Trophoblast cell (in vitro differentiated cells and primary cell): ENCODE measurements around the gene FBXW9.

ENCODE experiments used
- DNase-seq, 2 donors: peaks; one replicate each; pipeline ENCODE4 v3.0.0-alpha.2; 2016
- H2AFZ ChIP-seq: 2 replicates; pipeline ENCODE4 v1.6.1; 2013; ENCODE audit warnings: low read length, moderate library complexity, mild to moderate bottlenecking; ENCODE audit not compliant: insufficient read depth, poor library complexity
- H2AK5ac ChIP-seq: 2 replicates; pipeline ENCODE4 v1.6.1; 2013; ENCODE audit warnings: mild to moderate bottlenecking, low read length
- H2BK120ac ChIP-seq: 2 replicates; pipeline ENCODE4 v1.6.1; 2013; ENCODE audit warnings: low read length, mild to moderate bottlenecking, moderate library complexity; ENCODE audit not compliant: insufficient read depth, poor library complexity
- H2BK12ac ChIP-seq: 2 replicates; pipeline ENCODE4 v1.6.1; 2013; ENCODE audit warnings: mild to moderate bottlenecking, low read length, moderate library complexity
- H2BK5ac ChIP-seq: 2 replicates; pipeline ENCODE4 v1.6.1; 2013; ENCODE audit warnings: low read length, low read depth, moderate library complexity, mild to moderate bottlenecking; ENCODE audit not compliant: poor library complexity
- H3K14ac ChIP-seq: 2 replicates; pipeline ENCODE4 v1.6.1; 2013; ENCODE audit warnings: mild to moderate bottlenecking, low read length
- H3K18ac ChIP-seq: 2 replicates; pipeline ENCODE4 v1.6.1; 2013; ENCODE audit warnings: mild to moderate bottlenecking, low read length
- H3K23ac ChIP-seq: 2 replicates; pipeline ENCODE4 v1.6.1; 2013; ENCODE audit warnings: low read length
- H3K27ac ChIP-seq: 2 replicates; pipeline ENCODE4 v1.5.1; 2013; ENCODE audit warnings: low read depth, mild to moderate bottlenecking, inconsistent platforms, low read length, moderate library complexity
- H3K27me3 ChIP-seq: 2 replicates; pipeline ENCODE4 v1.6.1; 2013; ENCODE audit warnings: inconsistent platforms, mild to moderate bottlenecking, low read length, moderate library complexity; ENCODE audit not compliant: insufficient read depth
- H3K36me3 ChIP-seq, 2 experiments: 1 replicate in 1 of 2; 2 replicates in 1 of 2; pipeline ENCODE4 v1.6.1; 2013; ENCODE audit warnings: low read length in 2 of 2, mild to moderate bottlenecking in 2 of 2, moderate library complexity in 1 of 2; ENCODE audit not compliant: insufficient read depth in 2 of 2, control insufficient read depth in 1 of 2
- H3K4ac ChIP-seq: 2 replicates; pipeline ENCODE4 v1.6.1; 2013; ENCODE audit warnings: low read depth, mild to moderate bottlenecking, low read length, moderate library complexity
- H3K4me1 ChIP-seq, 2 experiments: 1 replicate in 1 of 2; 2 replicates in 1 of 2; pipeline ENCODE4 v1.6.1; 2013; ENCODE audit warnings: low read length in 2 of 2, mild to moderate bottlenecking in 2 of 2, moderate library complexity in 1 of 2; ENCODE audit not compliant: insufficient read depth in 2 of 2, control insufficient read depth in 1 of 2
- H3K4me2 ChIP-seq: 2 replicates; pipeline ENCODE4 v1.6.1; 2013; ENCODE audit warnings: inconsistent platforms, mild to moderate bottlenecking, low read length, moderate library complexity
- H3K4me3 ChIP-seq: 2 replicates; pipeline ENCODE4 v1.5.1; 2013; ENCODE audit warnings: mild to moderate bottlenecking, low read depth, low read length, inconsistent platforms
- H3K79me1 ChIP-seq: one replicate; pipeline ENCODE4 v1.6.1; 2013; ENCODE audit warnings: low read length
- H3K79me2 ChIP-seq: 2 replicates; pipeline ENCODE4 v1.6.1; 2013; ENCODE audit warnings: low read length, mild to moderate bottlenecking; ENCODE audit not compliant: control insufficient read depth, insufficient read depth, poor library complexity
- H3K9ac ChIP-seq: 2 replicates; pipeline ENCODE4 v1.6.1; 2013; ENCODE audit warnings: mild to moderate bottlenecking, low read length
- H3K9me3 ChIP-seq: 2 replicates; pipeline ENCODE4 v1.6.1; 2013; ENCODE audit warnings: low read depth, mild to moderate bottlenecking, control low read depth, inconsistent platforms, low read length; ENCODE audit not compliant: insufficient read depth
- H4K12ac ChIP-seq: 2 replicates; pipeline ENCODE4 v1.6.1; 2013; ENCODE audit warnings: low read depth, mild to moderate bottlenecking, low read length, moderate library complexity
- H4K8ac ChIP-seq: 2 replicates; pipeline ENCODE4 v1.6.1; 2013; ENCODE audit warnings: low read depth, mild to moderate bottlenecking, low read length, moderate library complexity
- H4K91ac ChIP-seq: one replicate; pipeline ENCODE4 v1.6.1; 2013; ENCODE audit warnings: low read depth, mild to moderate bottlenecking, low read length, moderate library complexity
- WGBS: extraction: QIAGEN DNeasy Blood & Tissue Kit; methylation state at CpG from one replicate; pipeline ENCODE4 v1.1.7; 2013; ENCODE audit warnings: missing lambda C conversion rate; ENCODE audit not compliant: insufficient read length, insufficient coverage; ENCODE audit errors: extremely low coverage; 5-methylcytosine and 5-hydroxymethylcytosine counted together

The FBXW9 gene

DNA sequence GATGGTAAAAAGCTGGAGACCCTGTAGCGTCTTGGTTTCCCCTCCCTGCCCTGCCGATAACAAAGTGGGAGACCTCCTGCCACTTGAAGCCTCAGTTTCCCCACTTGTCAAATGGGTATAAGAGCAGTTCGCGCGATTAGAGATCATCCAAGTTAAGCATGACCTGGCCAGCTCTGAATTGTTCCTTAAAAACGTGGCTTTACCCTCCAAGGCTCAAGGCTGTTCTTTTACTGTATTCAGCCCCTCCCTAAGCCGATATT lies 26.9 kb upstream of the FBXW9 start:
- H3K23ac ChIP-seq: no peak overlapping the region

GRCh38 chr19:12722566-12723380 lies 26.3 kb upstream of the FBXW9 start:
- Histone ChIP-seq H2BK5ac (peak overlapping the region; percentile 93), H3K14ac (peak overlapping the region; percentile 73), H3K9me3 (peaks cover under 1% of the 10 kb centered on the region), H3K4me3 (peak overlapping the region; percentile 83), H3K27me3 (no peaks in the 10 kb centered on the region), H3K23ac (no peak overlapping the region), H3K18ac (peak overlapping the region; percentile 70), H2AFZ (peak overlapping the region; percentile 32), H2BK120ac (peak overlapping the region; percentile 41), H3K4me1 (peaks cover 3 to 5% of the 10 kb centered on the region in 2 experiments), H2BK12ac (no peak overlapping the region), H4K91ac (peak overlapping the region; percentile 68), H2AK5ac (peak overlapping the region; percentile 72), H3K9ac (peak overlapping the region; percentile 81), H3K27ac (peak overlapping the region; percentile 96), H3K79me2 (peaks cover 23% of the 10 kb centered on the region), H3K79me1 (peaks cover 22% of the 10 kb centered on the region), H3K4me2 (peak overlapping the region; percentile 90), H4K12ac (peak overlapping the region; percentile 58), H4K8ac (peak overlapping the region; percentile 94), H3K4ac (peak overlapping the region; percentile 28), H3K36me3 (peaks cover 11 to 14% of the 10 kb centered on the region in 2 experiments)
- no CpG with 5 or more reads among the region's 32 CpGs for WGBS
- peak; percentile 98 to 100 for DNase-seq

More for the DNA sequence above, 26.9 kb upstream of the FBXW9 start:
- peak overlapping the region; percentile 68 for H4K91ac ChIP-seq
- H2AFZ ChIP-seq: peak overlapping the region; percentile 32
- H3K4me2 ChIP-seq: peak overlapping the region; percentile 90
- peak overlapping the region; percentile 94 for H4K8ac ChIP-seq
- H3K4ac ChIP-seq: no peak overlapping the region
- H3K4me3 ChIP-seq: peak overlapping the region; percentile 67
- DNase-seq: no peak
- peaks cover 3 to 5% of the 10 kb centered on the region in 2 experiments for H3K4me1 ChIP-seq
- H4K12ac ChIP-seq: peak overlapping the region; percentile 58
- H3K14ac ChIP-seq: peak overlapping the region; percentile 73
- no peaks in the 10 kb centered on the region for H3K27me3 ChIP-seq
- H3K79me2 ChIP-seq: peaks cover 23% of the 10 kb centered on the region
- no CpG with 5 or more reads among the region's 7 CpGs for WGBS
- no peak overlapping the region for H3K27ac ChIP-seq
- no peak overlapping the region for H2BK12ac ChIP-seq
- H3K9me3 ChIP-seq: peaks cover 2% of the 10 kb centered on the region
- H3K79me1 ChIP-seq: peaks cover 22% of the 10 kb centered on the region
- H2BK120ac ChIP-seq: peak overlapping the region; percentile 41
- H2BK5ac ChIP-seq: no peak overlapping the region
- H3K9ac ChIP-seq: peak overlapping the region; percentile 9
- H2AK5ac ChIP-seq: peak overlapping the region; percentile 72
- H3K36me3 ChIP-seq: peaks cover 13 to 14% of the 10 kb centered on the region in 2 experiments
- H3K18ac ChIP-seq: peak overlapping the region; percentile 70

DNA sequence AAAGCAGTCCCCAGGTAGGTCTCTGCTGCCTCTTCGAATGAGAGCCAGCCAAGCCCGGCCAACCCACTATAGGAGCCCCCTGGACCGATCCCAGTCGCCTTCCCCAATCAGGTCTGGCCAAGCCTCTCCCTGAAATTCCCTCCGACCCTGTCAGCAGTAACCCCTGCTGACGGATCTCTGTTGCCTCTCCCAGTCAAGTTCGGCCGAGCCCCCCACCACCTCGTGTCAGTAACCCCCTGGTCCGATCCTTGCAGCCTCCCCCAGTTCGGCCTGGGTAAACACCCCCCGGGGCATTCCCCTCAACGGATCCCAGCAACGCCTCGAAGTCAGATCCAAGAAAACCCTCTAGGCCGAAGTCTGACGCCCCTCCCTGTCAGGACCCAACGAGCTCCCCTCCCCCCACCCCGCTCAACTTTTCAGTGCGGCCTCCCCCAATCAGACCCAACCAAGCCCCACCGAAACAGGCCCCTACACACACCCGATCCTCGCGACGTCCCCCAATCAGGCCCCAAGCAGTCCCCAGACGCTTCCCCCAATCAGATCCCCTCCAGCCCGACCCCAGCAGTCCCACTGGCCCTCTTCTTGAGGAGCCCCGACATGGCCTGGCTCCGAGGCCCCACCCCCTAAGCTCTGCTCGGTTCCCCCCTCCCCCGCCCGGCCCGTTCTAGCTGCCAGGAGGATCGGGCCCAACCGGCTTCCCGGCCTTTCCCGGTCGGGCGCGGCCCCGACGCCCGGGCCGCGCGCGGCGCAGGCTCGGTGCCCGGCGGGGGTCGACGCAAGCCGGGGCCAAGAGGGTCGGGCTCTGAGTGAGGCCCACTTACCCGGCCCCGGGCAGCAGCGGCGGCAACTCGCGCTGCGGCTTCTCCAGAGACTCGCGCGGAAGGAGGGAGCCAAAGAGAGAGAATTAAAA lies 25.5 kb upstream of the FBXW9 start:
- Histone ChIP-seq H3K14ac (peak overlapping the region; percentile 93), H3K4me2 (peak overlapping the region; percentile 86), H3K4me1 (peaks cover 3 to 5% of the 10 kb centered on the region in 2 experiments), H2BK5ac (peak overlapping the region; percentile 93), H3K9ac (peak overlapping the region; percentile 95), H3K23ac (no peak overlapping the region), H3K27me3 (no peaks in the 10 kb centered on the region), H4K12ac (peak overlapping the region; percentile 74), H3K4me3 (peak overlapping the region; percentile 83), H2BK12ac (peak overlapping the region; percentile 52), H2BK120ac (peak overlapping the region; percentile 95), H3K79me1 (peaks cover 22% of the 10 kb centered on the region), H3K9me3 (no peaks in the 10 kb centered on the region), H3K4ac (peak overlapping the region; percentile 99), H4K91ac (peak overlapping the region; percentile 95), H2AK5ac (peak overlapping the region; percentile 59), H4K8ac (peak overlapping the region; percentile 86), H3K79me2 (peaks cover 23% of the 10 kb centered on the region), H3K18ac (peak overlapping the region; percentile 74), H3K36me3 (peaks cover 18% of the 10 kb centered on the region in 2 experiments), H2AFZ (peak overlapping the region; percentile 8), H3K27ac (peak overlapping the region; percentile 96)
- DNase-seq: peak in 1 of 2 donors; percentile 11
- WGBS: no CpG with 5 or more reads among the region's 65 CpGs
